ENCODE results near the gene GPR61.

Gene GPR61

DNA sequence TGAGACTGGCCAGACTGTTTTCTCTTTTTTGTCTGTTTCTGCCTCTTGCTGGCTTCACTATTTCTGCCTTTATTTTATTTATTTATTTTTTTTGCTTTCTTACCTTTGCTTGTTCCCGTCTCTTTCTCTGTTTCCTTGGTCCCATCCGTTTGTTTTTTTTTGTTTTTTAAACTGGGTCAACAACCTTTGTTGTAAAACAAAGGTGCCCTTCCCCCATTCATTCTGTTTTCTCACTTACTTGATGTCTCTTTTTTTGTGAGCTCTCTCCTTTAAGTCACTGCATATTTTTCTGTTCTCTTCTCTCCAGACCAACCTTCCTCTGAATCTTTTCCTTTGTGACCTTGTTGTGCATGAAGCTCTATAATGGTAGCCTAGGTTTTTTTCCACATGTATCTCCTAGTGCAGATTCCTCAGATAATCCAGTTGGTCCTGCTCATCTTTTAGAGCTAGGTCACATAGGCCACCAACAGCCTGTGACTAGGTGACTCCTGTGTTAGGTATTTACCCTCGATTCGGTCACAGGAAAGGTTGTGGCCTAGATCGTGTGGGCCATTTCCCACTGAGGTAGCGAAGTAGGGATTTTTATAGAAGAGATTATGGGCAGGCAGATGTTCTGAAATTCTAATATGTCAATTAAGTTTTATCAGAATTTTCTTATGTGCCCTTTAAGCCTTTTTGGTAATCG is 24.7 kb downstream of the GPR61 start:
- Histone ChIP-seq H3K4me3 (ENCODE audit: low read depth, low read length) (no peak overlapping the region), H3K27ac (no peak overlapping the region), H3K27me3 (ENCODE audit: insufficient read depth, low read depth, severe bottlenecking) (no peaks in the 10 kb centered on the region), H3K36me3 (no peaks in the 10 kb centered on the region; the same call in 1 of the 2 replicates), H3K9me3 (ENCODE audit: severe bottlenecking) (no peaks in the 10 kb centered on the region)
- TF ChIP-seq CTCF (IDR thresholded peaks at IDR 0.05; ENCODE audit: low read depth, low read length): no peak
- DNase-seq: no peak

DNA sequence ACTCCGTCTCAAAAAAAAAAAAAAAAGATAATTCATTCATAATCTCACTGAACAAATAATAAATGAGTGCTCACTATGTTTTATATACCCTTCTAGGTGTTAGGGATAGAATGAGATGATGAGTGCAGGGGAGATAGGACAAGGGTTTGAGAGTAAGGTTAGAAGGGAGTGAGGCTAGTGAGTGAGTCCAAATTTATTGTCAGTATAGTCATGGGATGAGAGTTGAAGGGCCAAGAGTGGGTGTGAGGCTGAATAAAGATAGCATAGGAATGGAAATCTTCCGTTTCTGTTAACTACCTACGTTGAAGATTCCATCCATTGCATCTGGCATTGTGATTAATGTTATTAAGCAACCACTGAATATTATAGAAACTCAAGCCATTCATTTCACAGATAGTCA is 25.6 kb downstream of the GPR61 start:
- Histone ChIP-seq H3K9me3 (ENCODE audit: severe bottlenecking) (no peaks in the 10 kb centered on the region), H3K27me3 (ENCODE audit: insufficient read depth, low read depth, severe bottlenecking) (no peaks in the 10 kb centered on the region), H3K27ac (no peak overlapping the region), H3K4me3 (ENCODE audit: low read depth, low read length) (no peak overlapping the region), H3K36me3 (no peaks in the 10 kb centered on the region; the same call in 1 of the 2 replicates)
- no peak for DNase-seq
- TF ChIP-seq CTCF (IDR thresholded peaks at IDR 0.05; ENCODE audit: low read depth, low read length): no peak

DNA sequence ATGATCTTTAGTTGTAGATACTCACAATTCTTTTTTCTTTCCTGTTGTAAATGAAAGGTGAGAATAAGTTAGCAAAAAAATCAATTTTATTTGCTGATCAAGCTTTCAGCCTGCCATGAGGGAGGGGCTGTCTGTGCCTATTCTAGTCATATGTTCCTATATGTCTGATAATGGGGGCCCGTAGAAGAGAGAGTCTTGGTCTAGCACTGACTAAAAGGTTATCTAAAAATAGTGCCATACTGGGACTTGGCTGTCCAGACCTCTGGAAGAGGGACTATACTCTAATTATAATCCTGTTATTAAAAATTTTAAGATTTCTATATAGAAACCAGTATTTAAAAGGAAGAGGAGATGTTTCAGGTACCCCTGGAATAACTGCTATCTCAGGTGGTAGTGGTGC is 27.3 kb downstream of the GPR61 start:
- Histone ChIP-seq H3K27ac (no peak overlapping the region), H3K36me3 (no peaks in the 10 kb centered on the region; the same call in 1 of the 2 replicates), H3K9me3 (ENCODE audit: severe bottlenecking) (no peaks in the 10 kb centered on the region), H3K27me3 (ENCODE audit: insufficient read depth, low read depth, severe bottlenecking) (no peaks in the 10 kb centered on the region), H3K4me3 (ENCODE audit: low read depth, low read length) (no peak overlapping the region)
- TF ChIP-seq CTCF (IDR thresholded peaks at IDR 0.05; ENCODE audit: low read depth, low read length): no peak
- no peak for DNase-seq

DNA sequence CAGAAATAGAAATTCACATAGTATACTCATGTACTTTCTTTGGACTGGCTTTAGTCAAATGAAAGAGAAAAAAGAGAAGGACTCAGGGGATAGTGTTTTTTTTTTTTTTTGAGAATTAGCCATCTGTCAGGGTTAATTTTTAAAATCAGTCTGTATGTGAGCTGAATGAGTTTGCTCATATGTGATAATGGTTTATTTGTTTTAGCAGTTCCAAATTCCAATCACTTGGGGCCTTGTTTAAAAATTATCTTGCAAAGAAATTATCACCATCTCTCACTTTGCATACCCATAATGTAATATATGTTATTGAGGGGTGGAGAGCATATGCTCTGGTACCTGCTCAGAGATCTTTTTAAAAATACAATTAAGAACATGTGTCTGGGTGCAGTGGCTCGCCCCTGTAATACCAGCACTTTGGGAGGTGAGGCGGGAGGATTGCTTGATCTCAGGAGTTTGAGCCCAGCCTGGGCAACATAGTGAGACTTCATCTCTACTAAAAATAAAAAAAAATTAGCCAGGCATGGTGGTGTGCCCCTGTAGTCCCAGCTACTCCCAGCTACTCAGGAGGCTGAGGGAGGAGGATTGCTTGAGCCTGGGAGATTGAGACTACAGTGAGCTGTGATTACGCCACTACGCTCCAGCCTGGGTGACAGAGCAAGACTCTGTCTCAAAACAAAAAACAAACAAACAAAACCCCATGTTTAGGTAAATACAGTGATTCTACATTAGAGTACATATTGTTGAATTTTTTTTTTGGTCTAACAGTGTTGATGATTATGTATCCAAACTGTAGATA is 28.4 kb downstream of the GPR61 start:
- TF ChIP-seq CTCF (IDR thresholded peaks at IDR 0.05; ENCODE audit: low read depth, low read length): no peak
- Histone ChIP-seq H3K4me3 (ENCODE audit: low read depth, low read length) (no peak overlapping the region), H3K27ac (no peak overlapping the region), H3K36me3 (no peaks in the 10 kb centered on the region; the same call in 1 of the 2 replicates), H3K9me3 (ENCODE audit: severe bottlenecking) (no peaks in the 10 kb centered on the region), H3K27me3 (ENCODE audit: insufficient read depth, low read depth, severe bottlenecking) (no peaks in the 10 kb centered on the region)
- no peak for DNase-seq

DNA sequence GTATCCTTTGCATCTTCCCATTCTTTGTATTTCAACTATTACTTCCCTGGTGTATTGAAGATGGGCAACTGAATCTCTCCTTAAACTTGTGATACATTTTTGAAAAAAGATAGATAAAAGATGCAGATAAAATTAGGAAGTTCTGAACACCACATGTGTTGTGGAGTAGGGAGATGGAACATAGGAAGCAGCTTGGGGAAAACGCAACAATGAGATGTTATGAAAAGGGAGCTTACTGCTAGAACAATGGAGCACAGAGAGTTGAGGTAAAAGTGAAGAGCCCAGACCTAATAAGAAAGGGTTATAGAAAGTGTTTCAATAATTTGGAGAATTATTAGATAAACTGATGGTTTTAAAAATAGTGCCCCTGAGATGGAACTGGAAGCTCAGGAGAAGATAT is 29.7 kb downstream of the GPR61 start:
- DNase-seq: no peak
- no peak overlapping the region for H3K4me3 ChIP-seq (ENCODE audit: low read depth, low read length)
- no peaks in the 10 kb centered on the region for H3K9me3 ChIP-seq (ENCODE audit: severe bottlenecking)
- no peak for TF ChIP-seq CTCF (IDR thresholded peaks at IDR 0.05; ENCODE audit: low read depth, low read length)
- peaks cover 7% of the 10 kb centered on the region for H3K36me3 ChIP-seq
- no peak overlapping the region for H3K27ac ChIP-seq
- no peaks in the 10 kb centered on the region for H3K27me3 ChIP-seq (ENCODE audit: insufficient read depth, low read depth, severe bottlenecking)

All from WERI-Rb-1 (cell line).